Progenitor cell of endocrine pancreas (in vitro differentiated cells): ENCODE data around the gene BTBD17. TPM values are rescaled to one million over a fixed set of nuclear protein-coding genes. Genes with fewer than 3 reads are reported as not detected.

Experiments used
- DNase-seq: peaks from one replicate; pipeline ENCODE4 v3.0.0; 2021; ENCODE audit warnings: low spot score; ENCODE audit not compliant: unreplicated experiment
- H3K27ac Mint-ChIP-seq: 2 replicates; pipeline ENCODE4 v1.8.0; 2021; ENCODE audit warnings: mild to moderate bottlenecking, moderate library complexity, mixed read lengths
- H3K27me3 Mint-ChIP-seq: 2 replicates; pipeline ENCODE4 v1.8.0; 2021; ENCODE audit warnings: mixed read lengths
- H3K36me3 Mint-ChIP-seq: 2 replicates; pipeline ENCODE4 v1.8.0; 2022; ENCODE audit warnings: mixed read lengths; ENCODE audit not compliant: insufficient read depth
- H3K4me1 Mint-ChIP-seq: 2 replicates; pipeline ENCODE4 v1.8.0; 2021; ENCODE audit warnings: low read depth, mixed read lengths
- H3K4me3 Mint-ChIP-seq: 2 replicates; pipeline ENCODE4 v1.8.0; 2021; ENCODE audit warnings: low read depth, mild to moderate bottlenecking, moderate library complexity, mixed read lengths
- H3K9me3 Mint-ChIP-seq: 2 replicates; pipeline ENCODE4 v1.8.0; 2021; ENCODE audit warnings: low read depth, mixed read lengths
- total RNA-seq: library from RNA; stranded (reverse); gene quantifications from 2 replicates; pipeline ENCODE4 v1.2.1, GENCODE V29; 2021
- TF ChIP-seq, protein P1 (sequence below): fragments of 200-600 bp; sonication (generic); IDR thresholded peaks from one replicate; pipeline ENCODE4 v1.5.0; 2021; ENCODE audit warnings: antibody characterized with exemption, mild to moderate bottlenecking; ENCODE audit not compliant: unreplicated experiment

The BTBD17 gene
- total RNA-seq, 1 donor from 2014 or later, result 3.4 TPM

DNA sequence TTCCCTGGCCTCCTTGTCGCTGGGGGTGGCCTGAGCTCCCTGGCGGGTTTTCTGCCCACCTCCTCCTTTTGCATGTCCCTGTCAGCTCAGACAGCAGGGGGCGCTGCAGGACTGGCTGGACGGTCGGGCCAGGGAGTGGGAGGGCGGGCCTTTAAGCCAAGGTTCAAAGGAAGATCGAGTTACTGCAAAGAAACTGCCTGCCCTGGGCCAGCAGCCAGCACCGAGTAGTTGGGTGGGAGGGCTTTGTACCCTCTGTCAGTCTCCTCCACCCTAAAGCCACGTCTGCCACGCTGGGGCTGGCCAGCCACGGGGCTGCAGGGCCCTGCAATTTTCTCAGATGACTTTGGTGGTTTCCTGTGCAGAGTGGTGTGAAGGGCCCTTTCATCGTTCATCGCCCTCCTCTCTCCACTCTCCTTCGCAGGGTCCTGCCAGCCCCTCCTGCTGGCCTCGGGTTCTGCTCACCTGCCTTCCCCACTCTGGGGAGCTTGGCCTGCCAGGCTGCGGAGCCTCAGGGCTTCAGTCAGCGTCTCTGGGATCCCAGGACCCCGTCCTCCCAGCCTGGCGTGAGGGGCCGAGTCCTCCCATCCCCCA is 17.9 kb upstream of the BTBD17 start:
- Mint-ChIP-seq H3K36me3 (no peaks in the 10 kb centered on the region), H3K27ac (no peak overlapping the region), H3K4me3 (no peak overlapping the region), H3K27me3 (no peaks in the 10 kb centered on the region), H3K9me3 (no peaks in the 10 kb centered on the region), H3K4me1 (peaks cover 16% of the 10 kb centered on the region)
- TF ChIP-seq, protein P1, sequence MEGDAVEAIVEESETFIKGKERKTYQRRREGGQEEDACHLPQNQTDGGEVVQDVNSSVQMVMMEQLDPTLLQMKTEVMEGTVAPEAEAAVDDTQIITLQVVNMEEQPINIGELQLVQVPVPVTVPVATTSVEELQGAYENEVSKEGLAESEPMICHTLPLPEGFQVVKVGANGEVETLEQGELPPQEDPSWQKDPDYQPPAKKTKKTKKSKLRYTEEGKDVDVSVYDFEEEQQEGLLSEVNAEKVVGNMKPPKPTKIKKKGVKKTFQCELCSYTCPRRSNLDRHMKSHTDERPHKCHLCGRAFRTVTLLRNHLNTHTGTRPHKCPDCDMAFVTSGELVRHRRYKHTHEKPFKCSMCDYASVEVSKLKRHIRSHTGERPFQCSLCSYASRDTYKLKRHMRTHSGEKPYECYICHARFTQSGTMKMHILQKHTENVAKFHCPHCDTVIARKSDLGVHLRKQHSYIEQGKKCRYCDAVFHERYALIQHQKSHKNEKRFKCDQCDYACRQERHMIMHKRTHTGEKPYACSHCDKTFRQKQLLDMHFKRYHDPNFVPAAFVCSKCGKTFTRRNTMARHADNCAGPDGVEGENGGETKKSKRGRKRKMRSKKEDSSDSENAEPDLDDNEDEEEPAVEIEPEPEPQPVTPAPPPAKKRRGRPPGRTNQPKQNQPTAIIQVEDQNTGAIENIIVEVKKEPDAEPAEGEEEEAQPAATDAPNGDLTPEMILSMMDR, result peak; percentile 98
- DNase-seq, result peak; percentile 98

DNA sequence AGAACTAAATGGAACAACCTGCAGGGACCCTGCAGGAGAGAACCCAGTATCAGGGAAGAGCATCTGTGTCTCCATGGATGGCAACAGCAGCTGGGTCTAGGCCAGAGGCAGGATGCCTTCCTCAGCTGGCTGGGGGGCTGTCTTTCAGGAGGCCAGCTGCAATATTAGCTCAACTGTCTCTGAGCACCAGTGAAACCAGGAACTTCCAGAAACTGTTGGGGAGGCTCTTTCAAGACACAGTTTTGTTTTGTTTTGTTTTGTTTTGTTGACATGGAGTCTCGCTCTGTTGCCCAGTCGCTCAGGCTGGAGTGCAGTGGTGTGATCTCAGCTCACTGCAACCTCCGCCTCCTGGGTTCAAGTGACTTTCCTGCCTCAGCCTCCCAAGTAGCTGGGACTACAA is 13.2 kb upstream of the BTBD17 start:
- peaks cover 22% of the 10 kb centered on the region for H3K4me1 Mint-ChIP-seq
- no peaks in the 10 kb centered on the region for H3K27me3 Mint-ChIP-seq
- H3K27ac Mint-ChIP-seq, result peak overlapping the region; percentile 97
- DNase-seq, result no peak
- no peaks in the 10 kb centered on the region for H3K36me3 Mint-ChIP-seq
- TF ChIP-seq, protein P1, result no peak
- H3K4me3 Mint-ChIP-seq, result no peak overlapping the region
- no peaks in the 10 kb centered on the region for H3K9me3 Mint-ChIP-seq

- Mint-ChIP-seq H3K27ac (peak overlapping the region; percentile 97), H3K9me3 (no peaks in the 10 kb centered on the region), H3K36me3 (no peaks in the 10 kb centered on the region), H3K27me3 (no peaks in the 10 kb centered on the region), H3K4me3 (peak overlapping the region; percentile 19), H3K4me1 (peaks cover 27% of the 10 kb centered on the region)
- DNase-seq, result peak; percentile 47
- TF ChIP-seq, protein P1, result no peak
These were observed 12.4 kb upstream of the BTBD17 start for GRCh38 chr17:74373838-74374606.

- Mint-ChIP-seq H3K4me3 (no peak overlapping the region), H3K27ac (peak overlapping the region; percentile 97), H3K4me1 (peaks cover 32% of the 10 kb centered on the region), H3K9me3 (no peaks in the 10 kb centered on the region), H3K27me3 (no peaks in the 10 kb centered on the region), H3K36me3 (no peaks in the 10 kb centered on the region)
- DNase-seq, result no peak
- TF ChIP-seq, protein P1, result no peak
These were observed 10.8 kb upstream of the BTBD17 start for GRCh38 chr17:74372426-74372825.

GRCh38 chr17:74371653-74372147 is 10.0 kb upstream of the BTBD17 start:
- Mint-ChIP-seq H3K27ac (no peak overlapping the region), H3K36me3 (no peaks in the 10 kb centered on the region), H3K27me3 (no peaks in the 10 kb centered on the region), H3K9me3 (no peaks in the 10 kb centered on the region), H3K4me1 (peaks cover 32% of the 10 kb centered on the region), H3K4me3 (no peak overlapping the region)
- TF ChIP-seq, protein P1, result no peak
- DNase-seq, result no peak
